ENCODE results near the gene HYDIN.

Gene HYDIN

GRCh38 chr16:70760221-70760620, 470.3 kb downstream of the HYDIN start:
- H3K27ac ChIP-seq (ENCODE audit: low read length), result no peak overlapping the region

GRCh38 chr16:70759666-70760065, 470.9 kb downstream of the HYDIN start:
- peaks cover 20 to 26% of the 10 kb centered on the region in 2 donors for H3K36me3 ChIP-seq (ENCODE audit: control insufficient read depth in 2 of 2, insufficient read depth in 2 of 2, low read length in 2 of 2)
- H3K27me3 ChIP-seq (ENCODE audit: control insufficient read depth in 1 of 2, insufficient read depth in 2 of 2, low read length in 2 of 2), result no peaks in the 10 kb centered on the region
- no peak overlapping the region for H3K4me3 ChIP-seq (ENCODE audit: low read length in 2 of 2)
- no peaks in the 10 kb centered on the region for H3K4me1 ChIP-seq (ENCODE audit: control insufficient read depth, insufficient read depth, low read length)
- no peak overlapping the region for H3K9ac ChIP-seq (ENCODE audit: low read length in 2 of 2)
- no peaks in the 10 kb centered on the region for H3K9me3 ChIP-seq (ENCODE audit: control insufficient read depth in 2 of 2, low read length in 2 of 2)
- no peak overlapping the region for H3K27ac ChIP-seq (ENCODE audit: low read length)

More at GRCh38 chr16:70760221-70760620, 470.3 kb downstream of the HYDIN start:
- Histone ChIP-seq H3K9me3 (ENCODE audit: control insufficient read depth in 2 of 2, low read length in 2 of 2) (no peaks in the 10 kb centered on the region), H3K4me1 (ENCODE audit: control insufficient read depth, insufficient read depth, low read length) (no peaks in the 10 kb centered on the region), H3K9ac (ENCODE audit: low read length in 2 of 2) (no peak overlapping the region), H3K36me3 (ENCODE audit: control insufficient read depth in 2 of 2, insufficient read depth in 2 of 2, low read length in 2 of 2) (peaks cover 20 to 26% of the 10 kb centered on the region in 2 donors), H3K27me3 (ENCODE audit: control insufficient read depth in 1 of 2, insufficient read depth in 2 of 2, low read length in 2 of 2) (no peaks in the 10 kb centered on the region), H3K4me3 (ENCODE audit: low read length in 2 of 2) (no peak overlapping the region)

GRCh38 chr16:70758786-70759185, 471.7 kb downstream of the HYDIN start:
- Histone ChIP-seq H3K36me3 (ENCODE audit: control insufficient read depth in 2 of 2, insufficient read depth in 2 of 2, low read length in 2 of 2) (peaks cover 20 to 22% of the 10 kb centered on the region in 2 donors), H3K4me1 (ENCODE audit: control insufficient read depth, insufficient read depth, low read length) (no peaks in the 10 kb centered on the region)

More at GRCh38 chr16:70758786-70759185, 471.7 kb downstream of the HYDIN start:
- Histone ChIP-seq H3K27ac (ENCODE audit: low read length) (no peak overlapping the region), H3K9ac (ENCODE audit: low read length in 2 of 2) (no peak overlapping the region), H3K4me3 (ENCODE audit: low read length in 2 of 2) (no peak overlapping the region), H3K27me3 (ENCODE audit: control insufficient read depth in 1 of 2, insufficient read depth in 2 of 2, low read length in 2 of 2) (no peaks in the 10 kb centered on the region), H3K9me3 (ENCODE audit: control insufficient read depth in 2 of 2, low read length in 2 of 2) (no peaks in the 10 kb centered on the region)

Data from stomach smooth muscle (tissue), 2 donors.